Activated CD4-positive, alpha-beta T cell treated with anti-CD3 and anti-CD28 coated beads, Interleukin-2, amount 10 ng/mL, durations not matched to agents 7 days and 5 days (primary cell): Measurements from ENCODE around the gene IGLL5. TPM values are rescaled to one million over a fixed set of nuclear protein-coding genes. Genes with fewer than 3 reads are reported as not detected.
A peak's percentile ranks its signal among the peaks of the same experiment; 100 is the strongest.

Experiments used
- CTCF ChIA-PET: fragments of 350-600 bp; sonication (Branson Sonifier 250); formaldehyde crosslinking; loops from one replicate; lab custom pipeline; 2021; ENCODE audit warnings: antibody characterized with exemption; lab: Charles Lee
- POLR2A ChIA-PET: fragments of 350-600 bp; sonication (Branson Sonifier 250); formaldehyde crosslinking; loops from one replicate; lab custom pipeline; 2021; ENCODE audit warnings: antibody characterized with exemption; lab: Charles Lee
- DNase-seq: peaks from one replicate; pipeline ENCODE4 v3.0.0-alpha.2; 2020
- H3K27ac Mint-ChIP-seq: one replicate; pipeline ENCODE4 v1.8.0; 2021; ENCODE audit warnings: mild to moderate bottlenecking, moderate library complexity, mixed read lengths
- H3K27me3 Mint-ChIP-seq: one replicate; pipeline ENCODE4 v1.8.0; 2021; ENCODE audit warnings: mixed read lengths
- H3K36me3 Mint-ChIP-seq: one replicate; pipeline ENCODE4 v1.8.0; 2021; ENCODE audit warnings: low read depth, mixed read lengths
- H3K4me1 Mint-ChIP-seq: one replicate; pipeline ENCODE4 v1.8.0; 2021; ENCODE audit warnings: mixed read lengths
- H3K4me3 Mint-ChIP-seq: one replicate; pipeline ENCODE4 v1.8.0; 2021; ENCODE audit warnings: mild to moderate bottlenecking, moderate library complexity, mixed read lengths
- H3K9me3 Mint-ChIP-seq: one replicate; pipeline ENCODE4 v1.8.0; 2021; ENCODE audit warnings: mixed read lengths
- microRNA-seq: library from miRNA; unstranded; fragments of <30 nt; microRNA quantifications from one replicate; pipeline ENCODE4 v1.2.0, GENCODE V29; 2021; ENCODE audit warnings: borderline microRNAs expressed, borderline replicate concordance
- total RNA-seq, 2 experiments: library from RNA; stranded (reverse); gene quantifications; one replicate each; pipeline ENCODE4 v1.2.3, GENCODE V29; 2021

Gene IGLL5
- total RNA-seq, 2 experiments from 2014 or later: not detected

- Mint-ChIP-seq H3K4me3 (no peak overlapping the region), H3K36me3 (no peaks in the 10 kb centered on the region), H3K27ac (no peak overlapping the region), H3K9me3 (no peaks in the 10 kb centered on the region), H3K4me1 (peaks cover 2% of the 10 kb centered on the region), H3K27me3 (peaks cover 22% of the 10 kb centered on the region)
- ChIA-PET POLR2A (interaction anchor here (0.7 kb wide), 1 partner anchor 12 kb away, joined by 3 read pairs; no protein-coding TSS in a partner anchor), CTCF (interaction anchor here (0.5 to 2.5 kb wide), 6 partner anchors 8 to 415 kb away, joined by 3 to 6 read pairs (median 4); no protein-coding TSS in a partner anchor)
- DNase-seq: no peak
Observed at GRCh38 chr22:22940961-22941605, 53.5 kb downstream of the IGLL5 start.

GRCh38 chr22:22941831-22942510 lies 54.4 kb downstream of the IGLL5 start:
- no peak overlapping the region for H3K27ac Mint-ChIP-seq

GRCh38 chr22:22942511-22943329 lies 55.1 kb downstream of the IGLL5 start:
- H3K36me3 Mint-ChIP-seq: no peaks in the 10 kb centered on the region
- CTCF ChIA-PET: interaction anchor here (0.9 to 2.5 kb wide), 9 partner anchors 8 to 93 kb away, joined by 3 to 6 read pairs (median 3); no protein-coding TSS in a partner anchor
- peaks cover 23% of the 10 kb centered on the region for H3K27me3 Mint-ChIP-seq
- no peaks in the 10 kb centered on the region for H3K9me3 Mint-ChIP-seq
- peak; percentile 87 for DNase-seq
- H3K4me3 Mint-ChIP-seq: no peak overlapping the region
- H3K4me1 Mint-ChIP-seq: peaks cover 5% of the 10 kb centered on the region
- POLR2A ChIA-PET: no interaction called here
- peak overlapping the region; percentile 15 for H3K27ac Mint-ChIP-seq

More at GRCh38 chr22:22941831-22942510, 54.4 kb downstream of the IGLL5 start:
- Mint-ChIP-seq H3K4me3 (no peak overlapping the region), H3K9me3 (no peaks in the 10 kb centered on the region), H3K36me3 (no peaks in the 10 kb centered on the region), H3K27me3 (peaks cover 23% of the 10 kb centered on the region), H3K4me1 (peaks cover 2% of the 10 kb centered on the region)
- DNase-seq: no peak
- ChIA-PET CTCF (interaction anchor here (0.5 to 2.5 kb wide), 10 partner anchors 9 to 416 kb away, joined by 3 to 6 read pairs (median 4); no protein-coding TSS in a partner anchor), POLR2A (interaction anchor here (0.7 kb wide), 1 partner anchor 13 kb away, joined by 3 read pairs; no protein-coding TSS in a partner anchor)

- no peak for DNase-seq
- Mint-ChIP-seq H3K9me3 (no peaks in the 10 kb centered on the region), H3K27me3 (peaks cover 14% of the 10 kb centered on the region), H3K4me1 (peaks cover 5% of the 10 kb centered on the region), H3K4me3 (no peak overlapping the region), H3K36me3 (no peaks in the 10 kb centered on the region), H3K27ac (no peak overlapping the region)
- ChIA-PET POLR2A (no interaction called here), CTCF (interaction anchor here (0.9 to 2.5 kb wide), 4 partner anchors 10 to 66 kb away, joined by 3 to 6 read pairs (median 4); no protein-coding TSS in a partner anchor)
Observed at GRCh38 chr22:22943521-22944267, 56.1 kb downstream of the IGLL5 start.

GRCh38 chr22:22944268-22944985 lies 56.8 kb downstream of the IGLL5 start:
- no peak for DNase-seq
- H3K4me1 Mint-ChIP-seq: peaks cover 5% of the 10 kb centered on the region
- peaks cover 10% of the 10 kb centered on the region for H3K27me3 Mint-ChIP-seq
- ChIA-PET CTCF (interaction anchor here (0.8 kb wide), 1 partner anchor 12 kb away, joined by 3 read pairs; no protein-coding TSS in a partner anchor), POLR2A (no interaction called here)
- H3K27ac Mint-ChIP-seq: no peak overlapping the region
- no peaks in the 10 kb centered on the region for H3K9me3 Mint-ChIP-seq
- H3K4me3 Mint-ChIP-seq: no peak overlapping the region
- no peaks in the 10 kb centered on the region for H3K36me3 Mint-ChIP-seq

GRCh38 chr22:22945195-22945594 lies 57.6 kb downstream of the IGLL5 start:
- peaks cover 10% of the 10 kb centered on the region for H3K27me3 Mint-ChIP-seq
- H3K4me1 Mint-ChIP-seq: peaks cover 5% of the 10 kb centered on the region
- POLR2A ChIA-PET: no interaction called here
- no peak overlapping the region for H3K4me3 Mint-ChIP-seq
- H3K9me3 Mint-ChIP-seq: no peaks in the 10 kb centered on the region
- CTCF ChIA-PET: interaction anchor here (0.8 kb wide), 1 partner anchor 11 kb away, joined by 3 read pairs; no protein-coding TSS in a partner anchor
- no peak overlapping the region for H3K27ac Mint-ChIP-seq
- no peaks in the 10 kb centered on the region for H3K36me3 Mint-ChIP-seq
- DNase-seq: no peak

Small RNAs within 50 kb of the gene (microRNA-seq; reads per million reads assigned to microRNA genes)
- gene MIR5571: not detected

Other genes starting within 250 kb of the IGLL5 start
- not detected for gene GGTLC2, start 243.2 kb upstream of the IGLL5 start, total RNA-seq
- under 1 TPM; 0.35 to 0.37 TPM for gene GNAZ, start 182.7 kb downstream of the IGLL5 start, total RNA-seq